Adrenal gland (tissue), 5 donors: ENCODE data around the gene MRPS16.

Source experiments
- POLR2A ChIP-seq, 2 donors: fragments of 450-650 bp; IDR thresholded peaks; one replicate each; pipeline ENCODE4 v1.6.1; 2017; ENCODE audit warnings: antibody characterized with exemption in 2 of 2, mild to moderate bottlenecking in 2 of 2, moderate library complexity in 1 of 2
- TF ChIP-seq, protein P1 (sequence below), 6 experiments: fragments of 450-650 bp in 4 of 6; fragments of 200-600 bp in 2 of 6; sonication (generic) in 1 of 6; IDR thresholded peaks; 1 replicate in 5 of 6; 2 replicates in 1 of 6; pipeline versions ENCODE4 v1.5.1 to v1.8.0; 2016 to 2021; ENCODE audit warnings: antibody characterized with exemption in 6 of 6, mild to moderate bottlenecking in 2 of 6, moderate library complexity in 1 of 6
- donor health status: DM: no; HTN: no; CAD: no.

DNA sequence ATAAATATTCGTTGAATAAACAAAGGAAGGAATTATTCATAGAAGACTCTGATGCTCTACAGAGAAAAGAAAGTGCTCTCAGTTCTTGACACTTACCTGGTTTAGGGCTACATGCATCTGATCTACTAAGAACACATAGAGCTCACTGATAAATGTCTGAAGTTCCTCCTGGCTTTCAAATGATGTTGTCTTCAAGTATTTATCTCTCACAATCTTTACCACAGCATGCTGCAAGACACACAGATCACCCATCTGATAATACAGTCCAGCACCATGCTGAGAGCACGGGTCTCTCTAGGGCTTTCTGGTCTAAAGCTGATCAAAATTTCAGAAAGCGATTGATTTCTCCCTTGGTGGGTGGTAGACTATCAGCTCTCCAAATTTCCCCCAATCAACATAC is 44.5 kb upstream of the MRPS16 start:
- TF ChIP-seq, protein P1, sequence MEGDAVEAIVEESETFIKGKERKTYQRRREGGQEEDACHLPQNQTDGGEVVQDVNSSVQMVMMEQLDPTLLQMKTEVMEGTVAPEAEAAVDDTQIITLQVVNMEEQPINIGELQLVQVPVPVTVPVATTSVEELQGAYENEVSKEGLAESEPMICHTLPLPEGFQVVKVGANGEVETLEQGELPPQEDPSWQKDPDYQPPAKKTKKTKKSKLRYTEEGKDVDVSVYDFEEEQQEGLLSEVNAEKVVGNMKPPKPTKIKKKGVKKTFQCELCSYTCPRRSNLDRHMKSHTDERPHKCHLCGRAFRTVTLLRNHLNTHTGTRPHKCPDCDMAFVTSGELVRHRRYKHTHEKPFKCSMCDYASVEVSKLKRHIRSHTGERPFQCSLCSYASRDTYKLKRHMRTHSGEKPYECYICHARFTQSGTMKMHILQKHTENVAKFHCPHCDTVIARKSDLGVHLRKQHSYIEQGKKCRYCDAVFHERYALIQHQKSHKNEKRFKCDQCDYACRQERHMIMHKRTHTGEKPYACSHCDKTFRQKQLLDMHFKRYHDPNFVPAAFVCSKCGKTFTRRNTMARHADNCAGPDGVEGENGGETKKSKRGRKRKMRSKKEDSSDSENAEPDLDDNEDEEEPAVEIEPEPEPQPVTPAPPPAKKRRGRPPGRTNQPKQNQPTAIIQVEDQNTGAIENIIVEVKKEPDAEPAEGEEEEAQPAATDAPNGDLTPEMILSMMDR (IDR thresholded peaks at IDR 0.05) = no peak
- no peak for TF ChIP-seq POLR2A (IDR thresholded peaks at IDR 0.05)
